Activated naive CD4-positive, alpha-beta T cell treated with anti-CD3 and anti-CD28 coated beads, Interleukin-2, amount 50 U/mL, for 72 hours (primary cell): ENCODE data around the gene PABPC1L. TPM values are rescaled to one million over a fixed set of nuclear protein-coding genes. Genes with fewer than 3 reads are reported as not detected.

Source experiments
- ATAC-seq, 2 donors: fragments of 150-1000 bp; cut with Tn5 transposase; 2 replicates each; pipeline ENCODE4 v1.10.0; 2021; ENCODE audit warnings: mild to moderate bottlenecking in 2 of 2, moderate library complexity in 2 of 2
- DNase-seq, 2 donors: peaks; one replicate each; pipeline ENCODE4 v3.0.0; 2021 to 2022; ENCODE audit warnings: low spot score in 2 of 2
- H3K27ac Mint-ChIP-seq, 2 donors: one replicate each; pipeline ENCODE4 v1.8.0; 2022; ENCODE audit warnings: mild to moderate bottlenecking in 2 of 2, mixed read lengths in 2 of 2
- H3K36me3 Mint-ChIP-seq, 2 donors: one replicate each; pipeline ENCODE4 v1.8.0; 2022; ENCODE audit warnings: mixed read lengths in 2 of 2
- H3K9me3 Mint-ChIP-seq, 2 donors: one replicate each; pipeline ENCODE4 v1.8.0; 2022; ENCODE audit warnings: mixed read lengths in 2 of 2
- total RNA-seq, 2 donors: library from RNA; stranded (reverse); gene quantifications; one replicate each; pipeline ENCODE4 v1.2.3, GENCODE V29; 2022

PABPC1L gene
- total RNA-seq, 2 donors from 2014 or later, result 63.6 to 96.7 TPM

DNA sequence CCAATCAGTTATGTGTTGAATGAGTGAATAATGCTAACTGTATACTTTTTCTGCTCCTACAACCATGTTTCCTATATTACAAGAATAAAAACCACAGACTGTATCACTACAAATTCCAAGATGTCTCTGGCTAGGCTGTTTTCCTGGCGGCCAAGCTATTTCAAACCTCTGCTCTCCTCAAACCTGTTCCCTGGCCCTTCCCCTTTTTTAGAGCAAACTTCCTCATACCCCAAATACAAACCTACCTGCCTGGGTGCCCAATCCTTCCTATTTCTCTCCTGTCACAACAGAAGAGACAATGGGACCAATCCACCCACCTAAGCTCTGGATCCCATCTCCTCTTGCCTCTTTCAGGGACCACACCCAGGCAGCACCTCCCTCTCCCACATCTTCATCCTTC, 42.9 kb downstream of the PABPC1L start:
- no peaks in the 10 kb centered on the region for H3K9me3 Mint-ChIP-seq
- peak overlapping the region; percentile 31 to 76 for H3K27ac Mint-ChIP-seq
- H3K36me3 Mint-ChIP-seq, result peaks cover 34 to 38% of the 10 kb centered on the region in 2 donors
- no peak for DNase-seq
- no peak for ATAC-seq

DNA sequence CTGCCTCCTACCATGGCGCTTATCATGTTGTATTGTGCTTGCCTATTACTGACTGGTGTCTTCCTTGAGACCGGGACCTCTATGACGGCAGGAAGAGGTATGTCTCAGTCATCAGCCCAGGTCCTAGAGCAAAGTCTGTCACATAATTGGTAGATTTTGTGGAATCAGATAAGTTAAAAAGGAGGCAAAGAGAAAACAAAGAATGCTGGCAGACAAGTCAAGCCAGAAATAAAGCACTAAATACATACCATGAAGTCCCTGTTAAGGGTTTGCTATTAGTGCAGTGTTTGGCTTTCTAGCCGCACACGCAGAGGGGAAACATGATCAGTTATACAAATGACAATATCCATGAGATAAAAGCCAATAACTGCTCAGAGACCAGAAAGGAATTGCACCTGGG, 44.4 kb downstream of the PABPC1L start:
- no peak for ATAC-seq
- H3K36me3 Mint-ChIP-seq, result peaks cover 49% of the 10 kb centered on the region in 2 donors
- no peaks in the 10 kb centered on the region for H3K9me3 Mint-ChIP-seq
- H3K27ac Mint-ChIP-seq, result peak overlapping the region; percentile 1 to 31
- DNase-seq, result no peak

DNA sequence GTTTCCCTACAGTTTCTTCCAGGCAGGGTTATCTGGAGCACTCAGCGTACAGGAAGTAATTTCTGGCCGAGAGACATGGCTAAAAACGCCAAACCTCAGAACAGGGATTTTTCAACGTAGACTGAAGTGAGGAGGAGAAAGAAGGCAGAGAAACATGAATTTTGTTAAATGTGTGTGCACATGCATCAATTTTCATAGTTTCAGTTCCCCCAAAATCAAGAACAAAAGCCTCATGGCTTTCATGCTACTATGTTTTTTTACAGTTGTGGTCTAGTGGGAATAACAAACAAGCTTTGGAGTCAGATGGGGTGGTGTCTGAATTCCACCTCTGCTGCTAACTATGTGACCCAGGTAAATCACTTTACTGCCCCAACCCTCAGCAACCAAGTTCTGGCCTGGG, 45.4 kb downstream of the PABPC1L start:
- Mint-ChIP-seq H3K9me3 (no peaks in the 10 kb centered on the region), H3K36me3 (peaks cover 50 to 57% of the 10 kb centered on the region in 2 donors), H3K27ac (peak overlapping the region in 1 of 2 donors; percentile 39)
- ATAC-seq, result no peak
- no peak for DNase-seq

DNA sequence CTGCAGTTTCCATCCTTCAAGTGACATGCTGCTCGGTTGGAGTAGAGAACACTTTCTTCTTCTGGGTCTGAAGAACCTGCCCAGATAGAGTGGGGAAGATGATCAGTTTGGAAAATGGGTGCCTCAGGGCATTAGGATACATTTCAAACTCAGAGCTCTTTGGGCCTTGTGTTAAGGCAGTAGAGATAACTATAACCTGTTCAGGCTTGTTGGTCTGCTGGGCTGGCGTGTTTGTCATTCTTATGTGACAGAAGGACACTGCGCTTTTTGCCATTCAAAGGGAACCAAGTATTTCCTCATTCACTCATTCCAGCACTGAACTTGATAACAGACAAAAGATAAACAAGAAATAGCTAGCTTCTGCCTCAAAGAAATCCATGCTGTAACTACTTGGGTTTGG, 46.5 kb downstream of the PABPC1L start:
- no peaks in the 10 kb centered on the region for H3K9me3 Mint-ChIP-seq
- ATAC-seq, result no peak
- no peak overlapping the region for H3K27ac Mint-ChIP-seq
- DNase-seq, result no peak
- peaks cover 48 to 57% of the 10 kb centered on the region in 2 donors for H3K36me3 Mint-ChIP-seq

DNA sequence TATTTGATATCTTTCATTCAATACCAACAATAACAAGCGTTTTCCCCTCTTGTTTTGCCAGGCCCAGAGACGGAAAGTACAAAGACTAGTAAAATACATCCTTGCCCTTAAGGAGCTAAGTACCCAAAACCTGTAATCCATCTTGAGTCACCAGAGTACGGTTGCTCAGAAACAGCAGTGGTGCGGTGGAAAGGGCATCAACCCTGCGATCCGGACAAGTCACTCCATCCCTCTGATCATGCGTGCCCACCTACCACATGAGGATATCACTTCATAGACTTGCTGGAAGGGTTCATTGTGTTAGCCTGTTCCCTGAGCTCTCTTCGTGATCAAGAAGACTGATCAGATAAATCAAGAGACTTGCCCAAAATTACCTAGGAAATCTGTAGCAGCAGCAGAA, 48.4 kb downstream of the PABPC1L start:
- Mint-ChIP-seq H3K9me3 (no peaks in the 10 kb centered on the region), H3K27ac (peak overlapping the region in 1 of 2 donors; percentile 92), H3K36me3 (peaks cover 44 to 53% of the 10 kb centered on the region in 2 donors)
- no peak for ATAC-seq
- no peak for DNase-seq

DNA sequence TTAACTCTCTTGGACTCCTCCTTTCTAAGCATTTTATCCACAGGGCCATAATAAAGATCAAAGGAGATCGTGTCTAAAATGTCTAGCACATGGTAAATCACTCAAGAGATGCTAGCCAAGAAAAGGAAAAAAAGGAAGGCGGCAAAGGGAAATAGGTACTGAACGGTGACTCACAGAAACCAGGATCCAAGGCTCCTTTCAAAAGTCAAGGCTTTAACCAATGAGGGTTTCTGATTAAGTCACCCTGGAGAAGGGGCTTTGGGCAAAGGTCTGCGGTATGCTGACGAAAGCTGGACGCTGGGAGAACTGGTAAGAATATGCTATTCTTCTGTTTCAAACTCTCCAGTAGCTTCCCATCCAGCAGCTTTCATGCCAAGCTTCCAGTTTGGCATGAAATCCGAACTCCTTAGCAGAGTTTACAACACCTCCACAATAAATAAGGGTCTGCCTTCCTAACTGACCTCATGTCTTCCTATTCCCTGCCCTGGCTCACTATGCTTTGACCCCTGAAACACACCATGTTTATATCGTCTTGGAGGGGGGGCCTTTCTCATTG, 49.3 kb downstream of the PABPC1L start:
- Mint-ChIP-seq H3K36me3 (peaks cover 35 to 44% of the 10 kb centered on the region in 2 donors), H3K9me3 (no peaks in the 10 kb centered on the region), H3K27ac (peak overlapping the region; percentile 92 to 99)
- peak; percentile 9 to 51 for ATAC-seq
- DNase-seq, result peak in 1 of 2 donors; percentile 60

DNA sequence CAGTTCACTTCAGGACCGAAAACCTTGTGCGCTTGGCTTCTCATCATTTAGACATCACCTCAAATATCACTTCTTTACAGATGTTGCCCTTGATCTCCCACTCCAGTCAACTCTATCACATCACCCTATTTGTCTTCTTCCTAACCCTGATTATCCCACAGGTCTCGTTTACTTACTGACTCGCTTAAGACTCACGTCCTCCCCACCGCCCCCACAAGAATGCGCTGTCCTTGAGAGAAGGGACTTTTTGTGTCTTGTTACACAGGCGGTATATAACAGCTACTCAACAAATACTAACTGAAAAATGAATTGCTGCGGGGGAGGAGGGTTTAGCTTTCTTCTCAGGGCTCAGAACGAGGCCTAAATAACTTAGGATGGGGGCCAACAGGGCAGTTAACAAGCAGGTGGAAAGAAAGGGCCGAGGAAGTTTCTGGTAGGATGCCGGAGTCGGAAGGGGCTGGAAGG, 49.8 kb downstream of the PABPC1L start:
- peak; percentile 67 to 81 for ATAC-seq
- peak; percentile 51 to 72 for DNase-seq
- Mint-ChIP-seq H3K27ac (peak overlapping the region; percentile 92 to 99), H3K36me3 (peaks cover 32 to 43% of the 10 kb centered on the region in 2 donors), H3K9me3 (no peaks in the 10 kb centered on the region)

DNA sequence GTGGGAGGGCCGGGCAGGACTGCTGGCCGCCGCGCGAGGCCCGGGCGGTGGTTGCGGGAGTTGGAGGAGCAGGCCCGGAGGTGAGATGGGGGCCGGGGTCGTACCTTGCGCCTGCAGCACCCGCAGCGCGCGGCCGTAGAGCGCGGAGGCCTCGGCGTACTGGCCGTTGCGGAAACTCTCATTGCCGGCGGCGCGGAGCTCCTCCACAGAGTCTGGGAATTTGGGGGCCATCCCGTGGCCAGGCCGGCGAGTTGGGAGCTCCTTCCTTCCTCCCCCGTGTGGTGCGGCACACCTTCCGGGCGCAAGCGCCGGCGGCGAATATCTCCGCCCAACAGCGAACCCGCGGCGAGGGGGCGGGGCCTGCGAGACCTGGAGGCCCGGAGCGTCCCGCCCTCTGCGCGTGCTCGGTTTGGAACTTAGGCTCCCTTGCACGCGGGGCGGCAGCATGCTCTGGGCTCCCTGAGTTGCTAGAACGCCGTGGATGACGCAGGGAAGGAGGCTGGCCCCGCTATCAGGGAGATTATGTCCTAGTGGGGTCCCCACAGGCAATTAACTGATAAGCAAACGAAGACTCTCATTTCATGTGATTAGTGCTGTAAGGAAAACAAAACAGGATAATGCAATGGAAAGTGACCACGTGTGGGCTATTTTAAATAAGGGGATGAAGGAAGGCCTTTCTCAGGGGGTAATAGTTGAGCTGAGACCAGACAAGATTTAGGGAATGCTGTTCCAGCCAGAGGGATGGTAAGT, 50.4 kb downstream of the PABPC1L start, which contains the start of gene TOMM34:
TOMM34 (minus strand) TSS at position 295 of the 750 bp plus-strand sequence; CDS start at position 231, 64 bp downstream.
- DNase-seq (peak; percentile 92 to 97), ATAC-seq (peak; percentile 82 to 93)
- peak within 1 kb of the TSS; percentile 92 to 99 for H3K27ac Mint-ChIP-seq
- peaks cover 27 to 43% of the 10 kb centered on the region in 2 donors for H3K36me3 Mint-ChIP-seq
- H3K9me3 Mint-ChIP-seq, result no peaks in the 10 kb centered on the region

DNA sequence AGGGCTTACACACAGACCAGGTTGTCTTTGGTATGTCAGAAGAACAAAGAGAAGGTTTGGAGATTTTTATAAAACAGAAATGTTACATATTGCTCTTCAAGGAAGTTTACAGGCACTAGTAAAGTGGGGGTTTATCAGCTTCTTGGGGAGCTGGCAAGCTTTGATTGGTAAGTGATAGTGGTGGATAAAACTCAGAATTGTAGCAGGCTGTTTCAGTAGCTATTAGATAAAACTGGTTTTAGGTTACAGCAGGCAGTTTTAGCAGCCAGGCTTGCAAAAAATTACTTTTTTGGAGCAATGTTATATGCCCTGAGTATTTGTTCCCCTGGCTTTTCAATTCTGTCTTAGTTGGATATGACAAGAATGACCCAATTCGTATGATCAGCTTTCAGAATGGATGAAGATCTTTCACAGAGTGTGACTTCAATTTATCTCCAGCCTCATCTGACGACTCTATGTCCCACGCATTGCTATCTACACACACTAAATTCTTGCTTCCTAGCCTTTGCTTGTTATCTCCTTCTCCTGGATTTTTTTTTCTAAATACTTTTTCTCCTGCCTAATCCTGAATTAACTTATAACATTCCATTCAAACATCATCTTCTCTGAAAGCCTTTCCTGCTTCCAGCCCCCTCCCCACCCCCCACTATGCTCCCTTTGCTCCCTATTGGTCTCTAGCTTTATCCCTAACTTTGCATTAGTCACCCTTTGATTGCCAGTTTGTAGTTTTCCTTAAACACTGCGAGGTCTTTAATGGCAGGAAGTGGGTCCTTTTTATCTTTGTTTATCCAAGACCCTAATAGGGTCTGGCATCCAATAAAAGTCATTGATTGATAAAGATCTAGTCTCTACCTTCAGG, 51.4 kb downstream of the PABPC1L start:
- H3K27ac Mint-ChIP-seq, result peak overlapping the region; percentile 72 to 92
- ATAC-seq, result no peak
- DNase-seq, result no peak
- no peaks in the 10 kb centered on the region for H3K9me3 Mint-ChIP-seq
- H3K36me3 Mint-ChIP-seq, result peaks cover 24 to 38% of the 10 kb centered on the region in 2 donors

DNA sequence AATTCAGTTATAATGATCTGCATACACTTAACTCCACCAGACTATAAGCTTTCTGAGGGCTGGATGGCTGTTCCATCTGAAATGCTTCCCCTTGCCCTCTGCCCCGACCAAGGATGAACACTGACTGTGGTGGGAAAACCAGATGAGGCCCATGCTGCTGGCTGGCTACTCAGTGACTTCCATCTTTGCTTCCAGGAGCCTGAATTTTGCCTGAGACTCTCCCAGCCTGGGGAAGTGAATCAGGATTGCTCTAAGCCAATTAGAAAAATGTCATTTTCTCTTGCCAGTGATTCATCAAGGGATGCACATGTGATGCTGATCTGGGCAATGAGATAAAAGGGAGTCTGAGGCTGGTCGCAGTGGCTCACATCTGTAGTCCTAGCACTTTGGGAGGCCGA, 52.0 kb downstream of the PABPC1L start:
- Mint-ChIP-seq H3K9me3 (no peaks in the 10 kb centered on the region), H3K27ac (no peak overlapping the region), H3K36me3 (peaks cover 27 to 40% of the 10 kb centered on the region in 2 donors)
- DNase-seq, result no peak
- no peak for ATAC-seq

DNA sequence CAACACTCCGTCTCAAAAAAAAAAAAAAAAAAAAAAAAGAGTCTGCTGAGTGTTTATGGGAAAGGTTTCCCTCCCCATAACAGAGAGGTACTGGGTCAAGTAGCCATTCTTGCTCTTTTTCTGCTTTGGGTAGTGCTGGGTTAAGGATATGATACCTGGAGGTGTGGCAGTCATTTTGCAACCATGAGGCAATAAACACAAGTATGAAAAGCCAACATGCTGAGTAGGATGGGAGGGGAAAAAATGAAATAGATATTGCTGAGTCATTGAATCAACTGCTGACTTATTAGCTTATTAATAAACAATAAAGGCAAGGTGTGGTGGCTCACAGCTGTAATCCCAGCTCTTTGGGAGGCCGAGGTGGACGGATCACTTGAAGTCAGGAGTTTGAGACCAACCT, 52.6 kb downstream of the PABPC1L start:
- Mint-ChIP-seq H3K27ac (no peak overlapping the region), H3K36me3 (peaks cover 33 to 46% of the 10 kb centered on the region in 2 donors), H3K9me3 (no peaks in the 10 kb centered on the region)
- ATAC-seq (no peak), DNase-seq (no peak)

DNA sequence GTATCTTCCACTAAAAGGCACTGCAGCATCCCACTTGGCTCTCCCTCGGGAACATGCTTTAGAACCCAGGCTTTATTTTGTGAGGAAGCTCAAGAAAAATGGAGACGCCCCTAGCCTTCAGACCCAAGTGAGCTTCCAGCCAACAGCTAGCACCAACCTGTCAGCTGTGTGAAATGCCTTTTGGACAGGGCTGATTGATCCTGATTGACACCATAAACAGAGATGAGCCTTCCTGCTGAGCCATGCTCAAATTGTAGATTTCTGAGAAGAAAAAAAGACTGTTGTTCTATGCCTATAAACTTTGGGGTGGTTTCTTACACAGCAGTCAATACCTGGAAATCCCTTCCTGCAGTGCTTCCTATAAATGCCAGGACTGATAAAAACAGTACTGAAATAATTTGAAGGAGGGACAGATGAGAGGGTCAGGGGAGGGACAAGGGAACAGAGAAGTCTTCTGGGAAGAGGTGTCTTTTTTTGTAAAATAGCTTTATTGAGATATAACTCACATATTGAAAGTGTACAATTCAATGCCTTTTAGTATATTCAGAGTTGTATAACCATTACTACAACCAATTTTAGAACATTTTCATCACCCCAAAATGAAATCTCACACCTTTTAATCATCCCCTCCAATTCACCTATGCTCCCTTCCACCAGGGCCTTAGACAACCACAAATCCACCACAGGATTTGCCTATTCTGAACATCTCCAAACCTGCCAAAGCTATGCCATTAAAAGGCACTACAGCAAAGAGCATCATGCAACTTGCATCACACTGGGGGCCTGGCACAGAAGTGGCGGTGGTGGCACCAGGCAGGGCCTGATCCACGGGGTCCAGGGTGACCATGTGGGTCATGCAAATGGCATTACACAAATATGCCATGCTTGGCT, 53.7 kb downstream of the PABPC1L start:
- DNase-seq (no peak), ATAC-seq (no peak)
- H3K9me3 Mint-ChIP-seq, result no peaks in the 10 kb centered on the region
- peaks cover 36 to 46% of the 10 kb centered on the region in 2 donors for H3K36me3 Mint-ChIP-seq
- H3K27ac Mint-ChIP-seq, result peak overlapping the region in 1 of 2 donors; percentile 24

DNA sequence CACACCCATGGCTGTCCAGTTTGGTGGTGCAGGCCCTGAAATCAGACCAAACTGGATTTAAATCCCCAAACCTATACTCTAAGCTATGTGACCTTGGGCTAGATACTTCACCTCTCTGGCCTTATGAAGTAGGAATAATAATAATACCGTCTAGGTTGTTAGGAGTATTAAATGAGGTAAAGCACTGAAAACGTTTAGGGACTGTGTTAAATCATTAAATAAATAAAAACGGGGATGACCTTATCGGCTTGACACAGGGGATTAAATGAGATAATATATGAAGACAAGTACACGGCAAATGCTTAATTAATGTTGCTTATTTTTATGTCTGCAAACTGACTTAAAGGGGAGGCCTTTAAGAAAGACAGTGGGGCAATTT, 55.8 kb downstream of the PABPC1L start:
- DNase-seq (no peak), ATAC-seq (no peak)
- no peaks in the 10 kb centered on the region for H3K9me3 Mint-ChIP-seq
- H3K36me3 Mint-ChIP-seq, result peaks cover 32 to 37% of the 10 kb centered on the region in 2 donors
- H3K27ac Mint-ChIP-seq, result peak overlapping the region; percentile 87 to 100

DNA sequence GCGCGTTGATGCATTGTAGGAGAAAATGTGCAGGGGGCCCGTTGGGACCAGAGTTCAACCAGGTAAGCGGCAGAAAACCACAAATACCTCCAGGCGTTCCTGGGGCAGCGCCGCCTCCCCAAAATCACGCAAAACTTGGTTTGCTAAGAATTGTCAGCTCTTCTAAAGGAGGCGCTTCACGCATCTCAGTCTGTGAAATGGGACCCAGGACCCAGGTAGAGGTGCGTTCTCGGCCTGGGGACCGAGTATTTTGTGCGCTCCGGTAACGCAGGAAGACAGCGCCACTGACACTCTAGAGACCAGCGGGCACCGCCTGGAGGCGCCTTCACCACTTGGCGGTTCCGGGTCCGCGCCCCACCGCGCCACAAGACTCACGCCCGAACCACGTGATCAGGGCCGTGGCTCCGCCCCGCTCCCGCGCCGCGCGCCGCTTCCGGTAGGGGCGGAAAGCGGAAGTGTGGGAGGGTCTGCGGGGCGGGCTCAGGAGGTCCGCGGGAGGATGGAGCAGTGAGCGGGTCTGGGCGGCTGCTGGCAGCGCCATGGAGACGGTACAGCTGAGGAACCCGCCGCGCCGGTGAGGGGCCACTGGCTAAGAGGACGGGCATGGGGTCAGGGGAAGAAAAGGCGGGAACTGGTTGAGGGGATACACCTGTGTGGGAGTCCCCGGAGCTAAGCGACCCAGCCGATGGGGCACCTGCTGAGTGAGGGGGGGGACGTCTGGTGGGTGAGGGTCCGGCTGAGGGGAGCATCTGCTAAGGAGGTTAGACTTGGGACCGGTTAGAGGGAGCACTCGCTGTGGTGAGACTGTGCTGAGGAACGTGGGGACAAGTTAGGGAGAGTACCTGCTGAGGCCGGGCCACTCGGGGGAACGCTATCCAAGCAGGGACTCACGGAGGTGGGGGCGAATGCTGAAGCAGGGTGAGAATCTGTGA, 56.4 kb downstream of the PABPC1L start, which contains the start of gene STK4:
STK4 (plus strand) TSS at position 483 of the 932 bp plus-strand sequence; CDS start at position 540, 57 bp downstream.
- Mint-ChIP-seq H3K36me3 (peaks cover 32 to 37% of the 10 kb centered on the region in 2 donors), H3K9me3 (no peaks in the 10 kb centered on the region), H3K27ac (peak within 1 kb of the TSS; percentile 99 to 100)
- peak; percentile 77 to 78 for ATAC-seq
- peak; percentile 95 to 97 for DNase-seq
